GM18861 (cell line): ENCODE data around the gene AGAP5.
"Not testable (repeated sequence)": the region's sequence is repeated elsewhere in the genome, so short reads cannot be mapped to it uniquely, and the experiment has no call there.

ENCODE experiments used
- ATAC-seq: cut with Tn5 transposase; IDR thresholded peaks from one replicate; pipeline ENCODE4 v1.9.1; 2021; ENCODE audit not compliant: unreplicated experiment

The AGAP5 gene

GRCh38 chr10:73697675-73698159, at the start of gene AGAP5:
TSS of gene AGAP5 (minus strand) at chr10:73698109. CDS start at chr10:73697755, 354 bp downstream.
- ATAC-seq: not testable (repeated sequence)

- no peak for ATAC-seq
These were observed 48.8 kb upstream of the AGAP5 start for GRCh38 chr10:73746721-73747120.

- no peak for ATAC-seq
These were observed 46.7 kb upstream of the AGAP5 start for GRCh38 chr10:73744664-73744975.

GRCh38 chr10:73743905-73744663, 46.2 kb upstream of the AGAP5 start, which contains the start of gene SEC24C:
TSS of gene SEC24C (plus strand) at chr10:73744372. CDS start at chr10:73746833, 2,461 bp downstream.
- ATAC-seq: peak; percentile 86

GRCh38 chr10:73743327-73743904, 45.5 kb upstream of the AGAP5 start:
- ATAC-seq: no peak

GRCh38 chr10:73742454-73742734, 44.5 kb upstream of the AGAP5 start:
- no peak for ATAC-seq

GRCh38 chr10:73740501-73741254, 42.8 kb upstream of the AGAP5 start:
- ATAC-seq: not testable (repeated sequence)

GRCh38 chr10:73734796-73735305, 36.9 kb upstream of the AGAP5 start:
- no peak for ATAC-seq

- ATAC-seq: no peak
These were observed 36.3 kb upstream of the AGAP5 start for GRCh38 chr10:73734028-73734720.

GRCh38 chr10:73732931-73733623, 35.2 kb upstream of the AGAP5 start:
- ATAC-seq: no peak

- no peak for ATAC-seq
These were observed 34.5 kb upstream of the AGAP5 start for GRCh38 chr10:73732426-73732825.

- no peak for ATAC-seq
These were observed 33.9 kb upstream of the AGAP5 start for GRCh38 chr10:73731588-73732375.

GRCh38 chr10:73730153-73730906, 32.4 kb upstream of the AGAP5 start:
- peak; percentile 66 for ATAC-seq

- ATAC-seq: not testable (repeated sequence)
These were observed 31.9 kb upstream of the AGAP5 start for GRCh38 chr10:73729781-73730152.

GRCh38 chr10:73723516-73723915, 25.6 kb upstream of the AGAP5 start:
- no peak for ATAC-seq

GRCh38 chr10:73720561-73720960, 22.7 kb upstream of the AGAP5 start:
- ATAC-seq: not testable (repeated sequence)

GRCh38 chr10:73717556-73717955, 19.6 kb upstream of the AGAP5 start:
- ATAC-seq: no peak

- ATAC-seq: no peak
These were observed 18.3 kb upstream of the AGAP5 start for GRCh38 chr10:73716251-73716650.
